ENCODE measurements around the gene RFX4. TPM values are rescaled to one million over a fixed set of nuclear protein-coding genes. Genes with fewer than 3 reads are reported as not detected.

Gene RFX4
- total and polyA plus RNA-seq, 5 donors: not detected

DNA sequence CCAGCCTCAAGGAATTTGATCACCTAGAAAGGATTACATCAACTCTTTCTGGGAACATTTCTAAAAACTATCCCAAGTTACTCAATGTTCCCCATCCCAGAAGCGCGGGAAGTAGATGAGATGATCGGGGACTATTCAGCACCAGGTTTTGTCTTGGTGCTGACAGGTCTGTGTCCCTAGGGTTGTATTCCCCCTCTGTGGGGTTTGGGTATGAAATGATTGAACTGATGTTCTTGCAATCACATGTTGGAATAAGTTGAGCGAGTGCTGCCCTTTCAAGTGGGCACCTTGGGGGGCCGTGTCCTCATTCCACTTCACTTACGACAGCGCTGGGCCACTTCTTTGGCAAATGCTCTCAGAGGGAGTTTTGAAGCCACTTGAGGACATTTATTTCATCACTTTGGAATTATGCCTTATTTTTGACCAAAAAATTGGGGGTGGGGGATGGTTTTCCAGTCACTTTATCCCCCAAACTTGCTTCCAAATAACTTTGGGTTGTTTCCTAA is 69.8 kb downstream of the RFX4 start:
- Histone ChIP-seq H3K27ac (ENCODE audit: low read length) (no peak overlapping the region), H3K4me3 (ENCODE audit: low read length) (no peak overlapping the region), H3K27me3 (ENCODE audit: control insufficient read depth, insufficient read depth) (no peaks in the 10 kb centered on the region), H3K4me1 (ENCODE audit: control insufficient read depth, insufficient read depth, low read length) (no peaks in the 10 kb centered on the region), H3K9me3 (ENCODE audit: control insufficient read depth, low read length) (no peaks in the 10 kb centered on the region)
- intact Hi-C loops (cut with DNase I): no loop called here
- WGBS: 88% methylated on average over 7 of the region's 7 CpGs
- ATAC-seq (no peak), DNase-seq (no peak)

DNA sequence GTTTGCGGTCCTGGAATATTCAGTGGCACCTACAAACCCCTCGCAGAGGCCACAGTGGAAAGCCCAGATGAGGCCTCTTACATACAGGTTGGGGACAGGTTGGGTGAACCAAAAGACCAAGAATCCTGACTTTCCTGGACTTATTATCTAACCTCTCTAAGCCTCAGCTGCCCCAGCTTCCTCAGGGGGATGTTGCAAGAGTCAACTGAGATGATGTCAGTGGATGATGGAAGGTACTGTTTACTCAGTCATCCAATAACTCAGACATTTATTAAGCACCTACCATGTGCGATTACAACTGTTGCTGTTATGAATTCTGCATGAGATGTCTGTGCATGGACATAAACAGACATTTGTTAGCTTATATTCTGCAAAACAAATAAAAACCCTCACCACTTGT is 72.8 kb downstream of the RFX4 start:
- Histone ChIP-seq H3K4me3 (ENCODE audit: low read length) (no peak overlapping the region), H3K27ac (ENCODE audit: low read length) (no peak overlapping the region), H3K4me1 (ENCODE audit: control insufficient read depth, insufficient read depth, low read length) (no peaks in the 10 kb centered on the region), H3K9me3 (ENCODE audit: control insufficient read depth, low read length) (no peaks in the 10 kb centered on the region), H3K27me3 (ENCODE audit: control insufficient read depth, insufficient read depth) (no peaks in the 10 kb centered on the region)
- intact Hi-C loops (cut with DNase I): no loop called here
- ATAC-seq: no peak
- no peak for DNase-seq
- WGBS: 62% methylated on average over 3 of the region's 3 CpGs

GRCh38 chr12:106657488-106657887 is 74.7 kb downstream of the RFX4 start:
- DNase-seq (no peak), ATAC-seq (no peak)
- Histone ChIP-seq H3K4me1 (ENCODE audit: control insufficient read depth, insufficient read depth, low read length) (no peaks in the 10 kb centered on the region), H3K9me3 (ENCODE audit: control insufficient read depth, low read length) (no peaks in the 10 kb centered on the region), H3K4me3 (ENCODE audit: low read length) (no peak overlapping the region), H3K27ac (ENCODE audit: low read length) (no peak overlapping the region), H3K27me3 (ENCODE audit: control insufficient read depth, insufficient read depth) (no peaks in the 10 kb centered on the region)
- 63% methylated on average over 3 of the region's 3 CpGs for WGBS
- intact Hi-C loops (cut with DNase I): no loop called here

- ATAC-seq: no peak
- no peaks in the 10 kb centered on the region for H3K9me3 ChIP-seq (ENCODE audit: control insufficient read depth, low read length)
- no peaks in the 10 kb centered on the region for H3K4me1 ChIP-seq (ENCODE audit: control insufficient read depth, insufficient read depth, low read length)
- no peak overlapping the region for H3K4me3 ChIP-seq (ENCODE audit: low read length)
- intact Hi-C loops (cut with DNase I): no loop called here
- DNase-seq: no peak
- 76% methylated on average over 2 of the region's 2 CpGs for WGBS
- H3K27me3 ChIP-seq (ENCODE audit: control insufficient read depth, insufficient read depth): no peaks in the 10 kb centered on the region
- H3K27ac ChIP-seq (ENCODE audit: low read length): no peak overlapping the region
These were observed 80.6 kb downstream of the RFX4 start for GRCh38 chr12:106663385-106663784.

DNA sequence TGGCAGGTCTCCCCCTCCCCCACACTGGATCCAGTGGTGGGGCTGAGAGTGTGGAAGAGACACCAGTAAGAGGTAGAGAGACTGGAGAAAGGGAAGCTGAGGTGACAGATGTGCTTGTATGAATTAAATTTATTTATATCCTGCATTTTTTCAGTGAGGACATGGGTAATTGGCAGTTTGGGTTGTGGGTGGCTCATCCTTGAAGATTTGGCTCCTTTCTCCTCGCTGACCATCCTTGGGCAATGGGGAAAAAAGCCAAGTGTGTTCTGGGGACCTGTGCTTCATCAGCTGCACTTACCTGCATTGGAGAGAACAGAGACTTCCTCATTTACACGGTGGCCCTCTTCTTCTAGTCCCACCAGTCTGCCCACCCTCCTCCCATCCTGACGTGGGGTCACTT is 86.4 kb downstream of the RFX4 start:
- Histone ChIP-seq H3K9me3 (ENCODE audit: control insufficient read depth, low read length) (no peaks in the 10 kb centered on the region), H3K27me3 (ENCODE audit: control insufficient read depth, insufficient read depth) (no peaks in the 10 kb centered on the region), H3K27ac (ENCODE audit: low read length) (no peak overlapping the region), H3K4me3 (ENCODE audit: low read length) (no peak overlapping the region), H3K4me1 (ENCODE audit: control insufficient read depth, insufficient read depth, low read length) (no peaks in the 10 kb centered on the region)
- no peak for DNase-seq
- intact Hi-C loops (cut with DNase I): no loop called here
- ATAC-seq: no peak
- WGBS: 59% methylated on average over 3 of the region's 3 CpGs

DNA sequence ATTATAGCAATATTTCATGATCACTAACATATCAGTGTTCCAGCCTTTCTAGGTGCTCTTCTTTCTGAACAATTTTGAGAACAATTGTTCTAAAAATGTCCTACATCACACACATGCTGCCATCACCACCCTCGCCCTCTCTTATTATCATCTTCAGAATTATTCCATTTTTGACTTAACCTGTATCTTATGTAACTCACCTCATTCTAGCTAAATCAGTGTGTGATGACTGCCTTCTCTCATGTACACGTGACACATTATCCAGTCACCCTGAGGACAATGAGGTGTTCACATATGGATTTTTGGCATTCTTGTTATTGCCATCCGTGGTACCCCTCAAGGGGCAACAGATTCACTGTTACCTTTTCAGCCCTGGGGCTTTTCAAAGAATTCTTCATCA is 87.3 kb downstream of the RFX4 start:
- no peak for ATAC-seq
- no peak overlapping the region for H3K4me3 ChIP-seq (ENCODE audit: low read length)
- H3K4me1 ChIP-seq (ENCODE audit: control insufficient read depth, insufficient read depth, low read length): no peaks in the 10 kb centered on the region
- H3K9me3 ChIP-seq (ENCODE audit: control insufficient read depth, low read length): no peaks in the 10 kb centered on the region
- intact Hi-C loops (cut with DNase I): no loop called here
- H3K27ac ChIP-seq (ENCODE audit: low read length): no peak overlapping the region
- H3K27me3 ChIP-seq (ENCODE audit: control insufficient read depth, insufficient read depth): no peaks in the 10 kb centered on the region
- DNase-seq: no peak
- 82% methylated on average over 3 of the region's 3 CpGs for WGBS

- no peak for DNase-seq
- WGBS: 80% methylated on average over 6 of the region's 6 CpGs
- intact Hi-C loops (cut with DNase I): no loop called here
- no peak for ATAC-seq
- no peaks in the 10 kb centered on the region for H3K27me3 ChIP-seq (ENCODE audit: control insufficient read depth, insufficient read depth)
- H3K4me3 ChIP-seq (ENCODE audit: low read length): no peak overlapping the region
- H3K27ac ChIP-seq (ENCODE audit: low read length): no peak overlapping the region
- no peaks in the 10 kb centered on the region for H3K4me1 ChIP-seq (ENCODE audit: control insufficient read depth, insufficient read depth, low read length)
- no peaks in the 10 kb centered on the region for H3K9me3 ChIP-seq (ENCODE audit: control insufficient read depth, low read length)
These were observed 89.0 kb downstream of the RFX4 start for GRCh38 chr12:106671840-106672239.

GRCh38 chr12:106672314-106673025 is 89.7 kb downstream of the RFX4 start:
- H3K4me1 ChIP-seq (ENCODE audit: control insufficient read depth, insufficient read depth, low read length): no peaks in the 10 kb centered on the region
- ATAC-seq: no peak
- H3K27ac ChIP-seq (ENCODE audit: low read length): no peak overlapping the region
- H3K9me3 ChIP-seq (ENCODE audit: control insufficient read depth, low read length): no peaks in the 10 kb centered on the region
- no peaks in the 10 kb centered on the region for H3K27me3 ChIP-seq (ENCODE audit: control insufficient read depth, insufficient read depth)
- 33% methylated on average over 8 of the region's 8 CpGs for WGBS
- DNase-seq: no peak
- no peak overlapping the region for H3K4me3 ChIP-seq (ENCODE audit: low read length)
- intact Hi-C loops (cut with DNase I): no loop called here

- H3K9me3 ChIP-seq (ENCODE audit: control insufficient read depth, low read length): no peaks in the 10 kb centered on the region
These were observed 90.3 kb downstream of the RFX4 start for GRCh38 chr12:106673141-106673540.

GRCh38 chr12:106675651-106676435 is 93.0 kb downstream of the RFX4 start:
- 83% methylated on average over 10 of the region's 10 CpGs for WGBS
- Histone ChIP-seq H3K27me3 (ENCODE audit: control insufficient read depth, insufficient read depth) (no peaks in the 10 kb centered on the region), H3K9me3 (ENCODE audit: control insufficient read depth, low read length) (no peaks in the 10 kb centered on the region), H3K4me1 (ENCODE audit: control insufficient read depth, insufficient read depth, low read length) (no peaks in the 10 kb centered on the region), H3K27ac (ENCODE audit: low read length) (no peak overlapping the region), H3K4me3 (ENCODE audit: low read length) (no peak overlapping the region)
- DNase-seq (no peak), ATAC-seq (no peak)
- intact Hi-C loops (cut with DNase I): no loop called here

More at GRCh38 chr12:106673141-106673540, 90.3 kb downstream of the RFX4 start:
- H3K27me3 ChIP-seq (ENCODE audit: control insufficient read depth, insufficient read depth): no peaks in the 10 kb centered on the region
- ATAC-seq: no peak
- no peaks in the 10 kb centered on the region for H3K4me1 ChIP-seq (ENCODE audit: control insufficient read depth, insufficient read depth, low read length)
- WGBS: 24% methylated on average over 8 of the region's 8 CpGs
- peak in 1 of 3 donors; percentile 12 for DNase-seq
- H3K27ac ChIP-seq (ENCODE audit: low read length): no peak overlapping the region
- H3K4me3 ChIP-seq (ENCODE audit: low read length): no peak overlapping the region
- intact Hi-C loops (cut with DNase I): no loop called here

DNA sequence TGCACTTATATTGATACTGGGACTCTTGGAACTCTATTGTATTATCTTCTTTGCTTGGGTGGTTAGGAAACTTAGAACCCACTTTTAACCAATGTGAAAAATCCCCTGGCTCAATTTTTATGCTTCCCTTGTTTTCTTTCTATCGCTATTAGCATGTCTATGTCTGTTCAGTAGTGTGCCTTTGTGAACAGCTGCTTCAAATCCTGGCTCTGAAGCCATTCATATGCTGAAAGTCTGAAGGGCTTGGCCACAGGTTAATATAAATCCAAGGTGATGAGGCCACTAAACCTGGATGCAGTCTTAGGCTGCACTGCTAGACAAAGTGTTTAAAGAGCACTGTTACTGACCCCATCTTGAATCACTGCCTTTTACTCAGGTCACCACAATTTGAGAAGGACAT is 96.8 kb downstream of the RFX4 start:
- no peak overlapping the region for H3K27ac ChIP-seq (ENCODE audit: low read length)
- H3K27me3 ChIP-seq (ENCODE audit: control insufficient read depth, insufficient read depth): no peaks in the 10 kb centered on the region
- WGBS: 78% methylated on average over 1 of the region's 1 CpG
- intact Hi-C loops (cut with DNase I): no loop called here
- H3K4me3 ChIP-seq (ENCODE audit: low read length): no peak overlapping the region
- no peak for ATAC-seq
- H3K4me1 ChIP-seq (ENCODE audit: control insufficient read depth, insufficient read depth, low read length): no peaks in the 10 kb centered on the region
- H3K9me3 ChIP-seq (ENCODE audit: control insufficient read depth, low read length): no peaks in the 10 kb centered on the region
- no peak for DNase-seq
